Caco-2 (cell line): ENCODE results near the gene AKR1B1. TPM values are rescaled to one million over a fixed set of nuclear protein-coding genes. Genes with fewer than 3 reads are reported as not detected.

Experiments used
- BruUV-seq: library from RNA; stranded (reverse); fragments of 400-500 nt; replicated peaks from 2 replicates; lab custom pipeline; 2021; lab: Mats Ljungman, UMichigan
- CTCF ChIA-PET: fragments of 300-600 bp; sonication (Branson Sonifier 250); formaldehyde crosslinking; loops from one replicate; lab custom pipeline; 2022; ENCODE audit warnings: antibody characterized with exemption; lab: Charles Lee
- POLR2A ChIA-PET: fragments of 300-600 bp; sonication (Branson Sonifier 250); formaldehyde crosslinking; loops from one replicate; lab custom pipeline; 2022; ENCODE audit warnings: antibody characterized with exemption; lab: Charles Lee
- DNase-seq, 2 experiments: peaks; one replicate each; pipeline versions ENCODE4 v3.0.0 to v3.0.0-alpha.2; 2020 to 2022
- H3K27me3 ChIP-seq: replicated peaks from 2 replicates; pipeline ENCODE4 v1.6.0; 2011; ENCODE audit warnings: low read length; ENCODE audit not compliant: control insufficient read depth, insufficient read depth
- H3K36me3 ChIP-seq: 2 replicates; pipeline ENCODE4 v1.5.1; 2011; ENCODE audit warnings: low read length; ENCODE audit not compliant: control insufficient read depth, insufficient read depth
- H3K4me1 ChIP-seq: fragments of 250-450 bp; sonication (Bioruptor Pico); 2 replicates; pipeline ENCODE4 v1.5.1; 2020; ENCODE audit warnings: mild to moderate bottlenecking
- H3K4me3 ChIP-seq: 2 replicates; pipeline ENCODE4 v1.5.1; 2011; ENCODE audit warnings: low read depth, mild to moderate bottlenecking, control low read depth, low read length
- H3K9me3 ChIP-seq: fragments of 250-450 bp; sonication (Bioruptor Pico); 2 replicates; pipeline ENCODE4 v1.5.1; 2020; ENCODE audit warnings: mild to moderate bottlenecking, moderate library complexity
- H3K27ac Mint-ChIP-seq: one replicate; pipeline ENCODE4 v1.8.0; 2022; ENCODE audit warnings: mixed read lengths; ENCODE audit not compliant: unreplicated experiment
- H3K27me3 Mint-ChIP-seq: one replicate; pipeline ENCODE4 v1.8.0; 2022; ENCODE audit warnings: mixed read lengths; ENCODE audit not compliant: insufficient read depth, unreplicated experiment
- H3K36me3 Mint-ChIP-seq: one replicate; pipeline ENCODE4 v1.8.0; 2022; ENCODE audit warnings: mild to moderate bottlenecking, mixed read lengths; ENCODE audit not compliant: insufficient read depth, unreplicated experiment
- H3K4me1 Mint-ChIP-seq: one replicate; pipeline ENCODE4 v1.8.0; 2022; ENCODE audit warnings: low read depth, mixed read lengths; ENCODE audit not compliant: unreplicated experiment
- H3K4me3 Mint-ChIP-seq: one replicate; pipeline ENCODE4 v1.8.0; 2022; ENCODE audit warnings: mild to moderate bottlenecking, moderate library complexity, mixed read lengths; ENCODE audit not compliant: unreplicated experiment
- H3K9me3 Mint-ChIP-seq: one replicate; pipeline ENCODE4 v1.8.0; 2022; ENCODE audit warnings: mixed read lengths; ENCODE audit not compliant: unreplicated experiment
- intact Hi-C: fragments of 100-400 bp; cut with micrococcal nuclease; formaldehyde crosslinking; loops from one replicate; pipeline ENCODE4 v1.10.0; 2022; ENCODE audit not compliant: unreplicated experiment
- total RNA-seq: library from RNA; stranded (reverse); gene quantifications from 2 replicates; pipeline ENCODE4 v1.2.3, GENCODE V29; 2022
- TF ChIP-seq, protein P1 (sequence below), 2 experiments: fragments of 200-600 bp in 1 of 2; IDR thresholded peaks; 1 replicate in 1 of 2; 2 replicates in 1 of 2; pipeline versions ENCODE4 v1.5.1 to v1.8.0; 2011 to 2022; ENCODE audit warnings: antibody characterized with exemption in 1 of 2, control low read depth in 1 of 2, inconsistent platforms in 1 of 2, low read depth in 1 of 2, low read length in 1 of 2, mild to moderate bottlenecking in 1 of 2, moderate library complexity in 1 of 2; ENCODE audit not compliant: insufficient read depth in 1 of 2, severe bottlenecking in 1 of 2, unreplicated experiment in 1 of 2

Gene AKR1B1
- total RNA-seq, 1 experiment from 2014 or later, result 58.6 TPM

- Histone ChIP-seq H3K9me3 (peaks cover 7% of the 10 kb centered on the region), H3K27me3 (no peaks in the 10 kb centered on the region), H3K4me1 (no peaks in the 10 kb centered on the region; the same call in 1 of the 2 replicates), H3K4me3 (no peak overlapping the region), H3K36me3 (no peaks in the 10 kb centered on the region)
- ChIA-PET CTCF (no interaction called here), POLR2A (interaction anchor here (0.6 kb wide), 1 partner anchor 1216 kb away, joined by 4 read pairs; no protein-coding TSS in a partner anchor)
- no TSS peak for BruUV-seq
- TF ChIP-seq, protein P1, sequence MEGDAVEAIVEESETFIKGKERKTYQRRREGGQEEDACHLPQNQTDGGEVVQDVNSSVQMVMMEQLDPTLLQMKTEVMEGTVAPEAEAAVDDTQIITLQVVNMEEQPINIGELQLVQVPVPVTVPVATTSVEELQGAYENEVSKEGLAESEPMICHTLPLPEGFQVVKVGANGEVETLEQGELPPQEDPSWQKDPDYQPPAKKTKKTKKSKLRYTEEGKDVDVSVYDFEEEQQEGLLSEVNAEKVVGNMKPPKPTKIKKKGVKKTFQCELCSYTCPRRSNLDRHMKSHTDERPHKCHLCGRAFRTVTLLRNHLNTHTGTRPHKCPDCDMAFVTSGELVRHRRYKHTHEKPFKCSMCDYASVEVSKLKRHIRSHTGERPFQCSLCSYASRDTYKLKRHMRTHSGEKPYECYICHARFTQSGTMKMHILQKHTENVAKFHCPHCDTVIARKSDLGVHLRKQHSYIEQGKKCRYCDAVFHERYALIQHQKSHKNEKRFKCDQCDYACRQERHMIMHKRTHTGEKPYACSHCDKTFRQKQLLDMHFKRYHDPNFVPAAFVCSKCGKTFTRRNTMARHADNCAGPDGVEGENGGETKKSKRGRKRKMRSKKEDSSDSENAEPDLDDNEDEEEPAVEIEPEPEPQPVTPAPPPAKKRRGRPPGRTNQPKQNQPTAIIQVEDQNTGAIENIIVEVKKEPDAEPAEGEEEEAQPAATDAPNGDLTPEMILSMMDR (IDR thresholded peaks at IDR 0.05; ENCODE audit: insufficient read depth in 1 of 2, low read depth in 1 of 2, low read length in 1 of 2, severe bottlenecking in 1 of 2, unreplicated experiment in 1 of 2), result no peak
- intact Hi-C loops, result no loop called here
- Mint-ChIP-seq H3K27me3 (no peaks in the 10 kb centered on the region), H3K4me1 (peaks cover 12% of the 10 kb centered on the region), H3K36me3 (no peaks in the 10 kb centered on the region), H3K9me3 (peaks cover 12% of the 10 kb centered on the region), H3K27ac (no peak overlapping the region), H3K4me3 (no peak overlapping the region)
- DNase-seq, result no peak
Measured at GRCh38 chr7:134469622-134470021, 10.7 kb upstream of the AKR1B1 start.

DNA sequence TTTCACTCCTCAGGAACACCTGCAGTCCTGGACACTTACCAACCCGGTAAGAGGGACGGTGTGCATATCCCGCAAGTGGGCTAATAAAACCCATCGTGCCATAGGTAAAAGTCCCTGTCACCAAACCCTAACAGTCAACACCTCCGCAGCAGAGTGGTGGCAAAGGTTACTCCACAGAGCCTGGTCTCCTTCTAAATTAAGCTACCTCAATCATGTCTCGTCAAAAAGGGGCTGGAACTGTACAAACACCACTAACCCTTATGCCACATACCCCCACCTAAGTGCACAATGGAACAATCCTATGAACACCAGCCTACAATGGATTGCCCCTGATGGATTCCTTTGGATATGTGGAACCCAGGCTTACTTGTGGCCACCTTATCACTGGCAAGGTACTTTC lies 9.6 kb upstream of the AKR1B1 start:
- TF ChIP-seq, protein P1 (IDR thresholded peaks at IDR 0.05; ENCODE audit: insufficient read depth in 1 of 2, low read depth in 1 of 2, low read length in 1 of 2, severe bottlenecking in 1 of 2, unreplicated experiment in 1 of 2), result no peak
- H3K27me3 ChIP-seq, result no peaks in the 10 kb centered on the region
- Mint-ChIP-seq H3K36me3 (no peaks in the 10 kb centered on the region), H3K9me3 (peaks cover 21% of the 10 kb centered on the region), H3K27ac (no peak overlapping the region), H3K4me1 (peaks cover 12% of the 10 kb centered on the region), H3K4me3 (no peak overlapping the region), H3K27me3 (no peaks in the 10 kb centered on the region)
- intact Hi-C loops, result no loop called here
- CTCF ChIA-PET, result no interaction called here
- POLR2A ChIA-PET, result no interaction called here
- BruUV-seq, result no TSS peak
- no peaks in the 10 kb centered on the region for H3K36me3 ChIP-seq
- no peak overlapping the region for H3K4me3 ChIP-seq
- peaks cover 7% of the 10 kb centered on the region for H3K9me3 ChIP-seq
- DNase-seq, result no peak
- H3K4me1 ChIP-seq, result no peaks in the 10 kb centered on the region; the same call in 1 of the 2 replicates

- TF ChIP-seq, protein P1 (IDR thresholded peaks at IDR 0.05; ENCODE audit: insufficient read depth in 1 of 2, low read depth in 1 of 2, low read length in 1 of 2, severe bottlenecking in 1 of 2, unreplicated experiment in 1 of 2), result no peak
- BruUV-seq, result no TSS peak
- Mint-ChIP-seq H3K27ac (no peak overlapping the region), H3K9me3 (peaks cover 21% of the 10 kb centered on the region), H3K27me3 (no peaks in the 10 kb centered on the region), H3K36me3 (no peaks in the 10 kb centered on the region), H3K4me3 (no peak overlapping the region), H3K4me1 (peaks cover 12% of the 10 kb centered on the region)
- DNase-seq, result no peak
- Histone ChIP-seq H3K27me3 (no peaks in the 10 kb centered on the region), H3K4me1 (no peaks in the 10 kb centered on the region; the same call in 1 of the 2 replicates), H3K9me3 (peaks cover 7% of the 10 kb centered on the region), H3K4me3 (no peak overlapping the region), H3K36me3 (no peaks in the 10 kb centered on the region)
- CTCF ChIA-PET, result no interaction called here
- intact Hi-C loops, result no loop called here
- POLR2A ChIA-PET, result no interaction called here
Measured at GRCh38 chr7:134468054-134468453, 9.2 kb upstream of the AKR1B1 start.
